Limb (tissue), 2 donors: ENCODE results near the gene AEBP1.
A peak's percentile ranks its signal among the peaks of the same experiment; 100 is the strongest.

ENCODE experiments used
- DNase-seq, 2 donors: peaks; one replicate each; pipeline ENCODE4 v3.0.0-alpha.2; 2016; ENCODE audit errors: extremely low spot score in 2 of 2

Gene AEBP1

GRCh38 chr7:44084701-44085100, 19.4 kb upstream of the AEBP1 start:
- DNase-seq = no peak

- no peak for DNase-seq
These were observed 18.6 kb upstream of the AEBP1 start for GRCh38 chr7:44085546-44085945.

- no peak for DNase-seq
These were observed 17.5 kb upstream of the AEBP1 start for GRCh38 chr7:44086627-44087026.

GRCh38 chr7:44087911-44088838, 16.0 kb upstream of the AEBP1 start:
- DNase-seq = peak in 1 of 2 donors; percentile 28

GRCh38 chr7:44093102-44093641, 11.0 kb upstream of the AEBP1 start:
- no peak for DNase-seq

GRCh38 chr7:44094365-44094764, 9.8 kb upstream of the AEBP1 start:
- DNase-seq = no peak

GRCh38 chr7:44094883-44095592, 9.1 kb upstream of the AEBP1 start:
- DNase-seq = no peak

- DNase-seq = no peak
These were observed 8.4 kb upstream of the AEBP1 start for GRCh38 chr7:44095781-44096180.

GRCh38 chr7:44096326-44096881, 7.7 kb upstream of the AEBP1 start:
- no peak for DNase-seq

- DNase-seq = no peak
These were observed 6.8 kb upstream of the AEBP1 start for GRCh38 chr7:44097064-44097932.

GRCh38 chr7:44098092-44099068, 5.8 kb upstream of the AEBP1 start:
- no peak for DNase-seq

- DNase-seq = no peak
These were observed 4.5 kb upstream of the AEBP1 start for GRCh38 chr7:44099669-44100068.

GRCh38 chr7:44100458-44101302, 3.5 kb upstream of the AEBP1 start:
- no peak for DNase-seq

- no peak for DNase-seq
These were observed 2.7 kb upstream of the AEBP1 start for GRCh38 chr7:44101303-44101965.

GRCh38 chr7:44101966-44102845, 1.9 kb upstream of the AEBP1 start:
- DNase-seq = peak in 1 of 2 donors; percentile 29

- no peak for DNase-seq
These were observed 1.1 kb upstream of the AEBP1 start for GRCh38 chr7:44102846-44103565.

GRCh38 chr7:44103566-44103922, 601 bp upstream of the AEBP1 start:
- DNase-seq = no peak
